A204.1 (cell line): ENCODE results near the gene VSIG4.

Source experiments
- FAIRE-seq: peaks from 2 replicates; lab custom pipeline; 2012; peaks lifted over from hg19 to GRCh38; lab: Jason Lieb, UNC

The VSIG4 gene

DNA sequence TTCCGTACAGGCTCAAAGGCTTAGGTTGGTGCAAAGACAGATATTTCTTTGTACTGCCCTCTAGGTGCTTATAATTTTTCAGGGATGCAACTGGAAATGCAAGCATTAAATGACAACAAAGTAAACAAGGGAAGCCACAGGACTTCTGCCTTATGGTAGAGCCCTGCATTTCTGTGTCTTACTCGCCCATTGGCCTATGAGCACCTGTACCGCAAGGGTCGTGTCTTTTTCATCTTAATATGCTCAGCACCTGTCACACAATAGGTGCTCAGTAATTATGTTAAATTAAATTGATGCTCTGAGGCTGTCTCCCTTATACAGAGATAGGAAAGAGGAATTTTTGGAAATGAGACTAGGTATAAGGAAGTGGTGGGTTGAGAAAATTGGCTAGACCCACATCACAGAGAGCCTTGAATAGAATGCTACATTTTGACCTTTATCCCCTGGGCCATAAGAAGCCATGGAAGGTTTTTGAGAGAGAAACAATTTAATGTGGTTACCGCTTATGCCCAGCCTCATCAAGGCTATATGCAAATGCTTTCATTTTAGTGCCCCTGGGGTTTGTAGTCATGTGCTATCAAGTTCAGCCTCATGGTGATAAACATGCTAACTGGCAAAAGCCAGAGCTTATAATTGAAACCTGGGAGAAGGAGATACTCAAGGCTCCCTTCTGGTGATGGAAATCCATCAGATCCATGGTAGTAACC, 16.3 kb downstream of the VSIG4 start:
- FAIRE-seq: no peak

DNA sequence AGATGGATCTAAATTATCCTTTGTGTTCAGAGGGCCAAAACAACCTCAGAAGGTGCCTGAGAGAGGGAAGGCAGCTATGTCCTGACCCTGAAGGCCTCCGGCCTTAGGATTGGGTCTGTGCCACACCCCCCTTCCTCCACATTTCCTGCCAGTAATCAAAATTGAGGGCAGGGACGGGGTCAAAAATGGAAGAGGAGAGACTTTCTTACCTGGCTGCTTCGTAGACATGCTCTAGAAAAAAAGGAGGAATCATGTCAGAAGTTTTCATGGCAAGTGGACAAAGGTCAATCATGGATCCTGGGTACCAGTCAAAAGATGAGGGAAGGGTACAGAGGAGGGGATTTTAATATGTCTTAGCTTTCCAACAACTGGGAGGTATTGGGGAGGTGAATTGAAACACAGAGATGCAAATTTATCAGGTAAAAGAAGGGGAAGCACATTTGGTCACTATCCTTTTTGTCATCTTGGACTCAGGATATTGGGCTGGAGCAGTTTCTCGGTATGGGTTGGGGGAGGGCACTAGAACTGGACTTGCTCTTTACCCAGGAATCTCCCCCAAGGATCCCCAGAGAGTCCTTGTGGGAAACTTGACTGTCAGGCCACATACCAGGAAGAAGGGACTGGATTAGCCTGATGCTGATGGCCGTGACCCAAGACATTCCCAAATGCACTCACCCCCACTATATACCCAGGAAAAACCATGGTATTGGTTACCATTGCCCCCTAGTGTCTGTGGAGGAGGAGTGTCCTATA, 17.1 kb downstream of the VSIG4 start:
- FAIRE-seq: no peak

DNA sequence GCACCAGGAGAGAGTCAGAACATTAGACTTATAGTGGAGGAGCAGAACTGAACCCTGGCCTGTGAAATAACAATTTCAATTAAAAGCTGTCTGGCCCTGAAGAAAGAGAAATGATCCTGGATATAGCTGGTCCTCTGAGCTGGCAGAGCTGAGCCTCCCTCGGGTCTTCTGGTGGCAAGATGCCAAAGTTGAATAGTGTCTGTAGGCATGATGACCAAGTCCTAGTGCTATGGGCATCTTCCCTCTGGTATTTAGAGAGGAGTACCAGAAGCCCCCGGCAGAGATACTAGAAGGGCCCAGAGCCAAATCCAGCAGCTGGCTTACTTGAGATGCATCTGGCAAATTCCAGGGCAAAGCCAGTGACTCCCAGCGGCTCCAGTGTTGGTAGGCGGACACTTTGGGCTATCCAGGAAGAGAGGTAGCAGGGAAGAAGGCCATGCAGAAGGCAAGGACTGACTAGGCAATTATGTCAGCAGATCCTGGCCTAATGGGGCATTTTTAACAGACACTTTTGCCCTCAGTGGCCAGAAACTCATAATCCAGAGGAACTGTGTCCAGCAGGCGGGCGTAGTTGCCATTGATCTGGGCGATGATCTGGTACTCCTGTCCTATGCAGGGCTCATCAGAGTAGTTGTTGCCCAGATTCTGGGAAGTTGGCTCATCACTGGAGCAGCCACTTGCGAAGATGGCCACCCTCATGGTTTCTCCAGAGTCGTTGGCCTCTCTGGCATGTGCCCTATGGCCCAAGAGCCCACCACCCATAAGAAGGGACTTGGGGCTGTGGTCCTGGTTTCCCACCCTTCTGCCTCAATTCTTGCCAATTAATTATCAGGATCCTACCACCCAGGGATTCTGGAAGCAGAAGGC, 17.9 kb downstream of the VSIG4 start:
- FAIRE-seq: no peak

DNA sequence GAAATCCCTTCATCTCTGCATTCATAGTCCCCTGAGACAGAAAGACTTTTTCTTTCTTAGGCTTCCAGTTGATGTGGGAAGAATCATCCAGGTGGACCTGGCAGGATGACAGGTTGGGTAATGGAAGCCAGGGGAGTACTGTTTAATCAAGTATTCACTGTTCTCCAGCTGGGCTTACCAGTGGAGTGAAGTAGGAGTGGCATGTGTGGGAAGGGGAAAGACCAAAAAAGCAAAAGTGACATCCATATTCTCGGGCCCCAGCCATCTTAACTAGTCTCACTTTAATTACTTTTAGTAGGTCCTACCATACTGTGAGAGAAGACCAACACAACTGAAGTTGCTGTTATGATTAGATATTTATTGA, 18.5 kb downstream of the VSIG4 start:
- FAIRE-seq: no peak

DNA sequence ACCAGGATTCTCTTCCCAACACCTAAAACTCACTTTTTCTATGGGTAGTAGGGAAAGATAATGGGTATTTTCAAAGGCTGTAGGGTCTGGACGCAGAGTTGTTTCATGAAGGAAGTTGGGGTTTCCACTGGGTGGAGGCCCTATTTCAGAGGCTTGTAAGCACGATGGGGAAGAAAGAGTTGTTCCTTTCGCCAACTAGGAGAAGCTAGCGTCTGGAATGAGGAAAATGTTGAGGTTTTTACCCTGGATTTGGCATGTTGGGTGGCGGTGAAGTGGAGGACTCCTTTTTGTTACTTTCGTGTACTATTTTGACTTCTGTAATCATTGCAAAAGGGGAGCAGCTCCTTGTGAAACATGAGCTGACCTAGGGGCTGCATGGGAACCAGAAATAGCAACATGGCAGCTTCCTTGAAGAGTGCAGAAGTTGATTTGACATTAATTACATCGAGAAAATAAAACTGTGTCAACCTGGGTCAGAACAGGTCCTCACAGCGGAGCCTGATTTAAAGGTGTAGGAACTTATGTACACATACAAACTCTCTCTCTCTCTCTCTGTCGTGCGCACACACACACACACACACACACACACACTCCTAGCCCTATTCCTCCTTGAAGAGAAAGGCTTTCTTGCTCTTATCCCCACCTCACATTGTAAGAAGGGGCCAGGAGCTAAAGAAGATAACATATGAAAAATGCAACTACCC, 19.1 kb downstream of the VSIG4 start:
- FAIRE-seq: no peak

DNA sequence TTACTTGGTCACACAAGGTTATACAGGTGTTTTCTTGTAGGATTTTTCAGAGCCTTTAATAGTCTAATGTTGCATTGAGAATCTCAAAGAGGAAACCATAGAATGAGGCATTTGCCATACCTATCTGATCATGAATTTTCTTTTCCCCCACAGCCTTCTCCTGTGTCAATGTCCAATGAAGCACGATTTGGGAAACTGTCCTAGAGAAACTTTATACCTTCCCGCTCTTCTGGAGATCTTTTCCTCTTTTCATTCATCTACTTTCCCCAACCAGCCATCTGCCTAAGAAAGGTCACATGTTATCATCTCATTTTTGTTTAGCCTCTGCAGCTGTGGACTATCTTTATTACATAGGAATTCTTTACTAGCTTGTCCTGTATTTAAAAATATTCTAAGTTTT, 19.9 kb downstream of the VSIG4 start:
- no peak for FAIRE-seq

DNA sequence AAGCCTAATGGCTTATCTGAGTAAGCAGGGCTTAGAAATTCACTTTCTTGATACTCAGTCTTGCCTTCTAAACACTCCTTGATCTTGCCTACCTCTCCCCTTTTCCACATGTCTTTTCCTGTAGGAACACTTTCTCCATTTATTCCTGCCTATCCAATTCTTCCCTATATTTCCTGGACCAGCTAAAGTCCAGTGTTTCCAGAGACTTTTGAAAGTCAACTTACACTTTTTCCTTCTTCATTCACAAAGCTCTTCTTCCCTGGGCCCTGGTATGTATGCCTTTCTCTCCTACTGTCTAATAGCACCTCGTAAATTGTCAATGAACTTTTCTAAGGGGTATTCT, 20.6 kb downstream of the VSIG4 start:
- FAIRE-seq: no peak

DNA sequence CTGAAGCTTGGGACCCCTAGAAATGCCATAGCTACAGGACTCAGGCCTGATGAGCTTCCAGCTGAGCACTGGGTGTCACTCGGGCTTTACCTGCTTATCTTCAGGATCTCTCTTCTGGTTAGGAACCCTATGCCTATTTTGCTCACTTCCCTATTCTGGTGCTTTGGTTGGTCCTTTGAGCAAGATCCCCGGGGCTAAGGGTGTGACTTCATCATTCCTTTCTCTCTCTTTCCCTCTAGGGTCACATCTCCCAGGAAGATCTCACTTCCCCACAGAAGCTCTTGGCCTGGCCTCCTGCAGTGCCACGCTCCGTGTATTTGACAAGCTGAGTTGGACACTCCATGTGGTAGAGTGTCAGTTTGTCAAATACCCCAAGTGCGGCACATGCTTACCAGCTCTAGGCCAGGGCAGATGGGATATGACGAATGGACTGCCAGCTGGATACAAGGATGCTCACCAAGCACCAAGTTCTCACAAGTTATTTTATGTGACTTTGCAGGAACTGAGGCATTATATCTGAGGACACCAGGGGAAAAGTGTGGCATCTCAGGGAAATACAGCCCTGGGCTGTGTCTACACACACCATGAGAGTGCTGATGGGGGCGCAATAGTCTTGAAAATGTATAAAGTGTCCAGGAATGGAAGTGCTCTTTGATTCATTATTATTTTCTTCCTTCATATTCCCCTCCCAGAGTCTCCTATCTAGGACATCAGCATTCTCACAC, 21.1 kb downstream of the VSIG4 start:
- FAIRE-seq: no peak

DNA sequence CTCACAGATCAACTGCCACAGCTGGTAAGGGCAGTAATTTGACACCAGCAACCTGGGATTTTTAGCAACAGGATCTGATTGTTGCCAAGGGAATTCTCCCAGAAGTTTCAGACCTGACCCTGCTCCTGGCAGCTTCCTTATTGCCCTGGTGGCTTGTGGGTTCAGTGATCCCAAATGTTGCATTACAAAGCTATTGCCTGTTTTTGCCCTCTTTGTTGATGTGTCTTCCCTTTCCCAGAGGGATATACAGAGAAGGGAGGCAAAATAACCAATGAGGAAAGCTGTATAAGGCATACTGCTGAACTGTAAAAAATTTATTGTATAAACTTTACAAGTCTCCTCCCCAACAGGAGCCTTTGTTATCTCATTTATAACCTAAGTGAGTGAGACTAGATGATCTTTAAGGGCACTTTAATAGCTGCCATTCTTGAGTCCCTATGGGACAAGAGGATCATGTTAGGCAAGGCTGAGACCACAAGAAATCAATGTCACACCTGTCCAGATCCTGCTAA, 22.2 kb downstream of the VSIG4 start:
- FAIRE-seq: no peak

DNA sequence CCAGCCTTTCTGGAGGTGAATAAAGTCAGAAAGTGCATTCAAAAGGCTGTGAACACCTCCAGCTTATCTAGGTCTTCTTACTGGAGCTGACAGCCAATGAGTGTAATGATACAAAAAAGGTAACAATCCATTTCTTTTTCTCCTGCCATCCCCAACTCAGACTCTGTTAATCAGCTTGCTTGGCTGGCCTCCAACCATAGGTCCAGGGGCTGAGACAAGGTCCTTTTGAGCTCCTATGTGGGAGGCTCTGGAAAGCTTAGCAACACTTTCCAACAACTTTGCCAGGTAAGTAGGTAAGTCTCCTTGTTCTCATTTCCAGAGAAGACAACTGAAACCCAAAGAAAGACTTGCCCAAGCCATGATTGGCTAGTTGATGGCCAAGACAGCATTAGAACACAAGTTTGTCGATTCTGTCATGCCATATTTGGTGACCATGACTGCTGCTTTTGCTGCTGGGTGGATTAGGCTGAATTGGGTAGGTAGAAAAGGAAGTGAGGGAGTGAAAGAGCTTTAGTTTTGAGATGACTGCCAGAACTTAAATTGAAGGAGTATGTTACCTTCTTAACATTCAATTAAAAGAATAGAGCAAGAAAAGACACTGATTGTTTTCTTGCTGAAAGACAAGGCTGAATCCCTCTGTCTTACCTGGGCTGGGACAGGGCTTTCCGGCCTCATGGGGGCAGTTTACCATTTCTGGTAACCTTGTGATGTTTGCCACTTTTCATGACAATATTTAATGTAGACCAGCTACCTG, 22.8 kb downstream of the VSIG4 start:
- no peak for FAIRE-seq

DNA sequence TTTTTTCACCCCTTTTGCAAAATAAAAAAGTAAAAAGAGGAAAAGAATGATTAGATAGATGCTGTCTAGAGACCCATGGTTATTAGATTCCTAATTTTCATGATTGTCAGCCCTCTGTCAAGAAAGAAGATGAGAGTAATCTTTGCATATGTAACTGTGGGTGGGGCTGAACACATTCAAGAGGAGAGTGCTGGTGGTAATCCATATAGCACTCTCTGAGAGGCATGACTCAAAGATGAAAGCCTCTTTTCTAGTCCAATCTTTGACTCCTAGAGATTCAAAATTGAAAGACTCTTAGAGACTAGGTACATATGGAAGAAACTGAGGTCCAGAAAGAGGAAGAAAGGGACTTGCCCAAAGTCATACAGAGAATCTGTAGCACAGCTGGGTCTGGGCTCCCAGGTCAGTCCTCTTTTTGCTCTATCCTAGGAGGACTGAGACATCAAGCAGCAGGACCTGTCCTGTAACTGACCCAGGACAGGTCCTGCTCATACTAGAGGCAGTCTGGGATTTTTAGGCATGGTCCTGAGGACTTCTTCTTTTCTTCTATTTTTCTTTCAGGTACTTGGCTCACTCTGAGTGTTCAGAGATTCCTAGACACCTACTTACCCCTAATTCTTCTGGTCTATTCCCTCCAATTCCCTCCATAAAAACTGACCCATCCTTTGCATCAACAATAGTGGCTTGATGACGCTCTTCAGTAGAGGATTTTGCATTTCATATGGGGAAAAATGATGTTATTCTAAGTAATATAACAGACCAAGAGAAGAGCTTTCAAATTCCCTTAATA, 23.8 kb downstream of the VSIG4 start:
- no peak for FAIRE-seq

DNA sequence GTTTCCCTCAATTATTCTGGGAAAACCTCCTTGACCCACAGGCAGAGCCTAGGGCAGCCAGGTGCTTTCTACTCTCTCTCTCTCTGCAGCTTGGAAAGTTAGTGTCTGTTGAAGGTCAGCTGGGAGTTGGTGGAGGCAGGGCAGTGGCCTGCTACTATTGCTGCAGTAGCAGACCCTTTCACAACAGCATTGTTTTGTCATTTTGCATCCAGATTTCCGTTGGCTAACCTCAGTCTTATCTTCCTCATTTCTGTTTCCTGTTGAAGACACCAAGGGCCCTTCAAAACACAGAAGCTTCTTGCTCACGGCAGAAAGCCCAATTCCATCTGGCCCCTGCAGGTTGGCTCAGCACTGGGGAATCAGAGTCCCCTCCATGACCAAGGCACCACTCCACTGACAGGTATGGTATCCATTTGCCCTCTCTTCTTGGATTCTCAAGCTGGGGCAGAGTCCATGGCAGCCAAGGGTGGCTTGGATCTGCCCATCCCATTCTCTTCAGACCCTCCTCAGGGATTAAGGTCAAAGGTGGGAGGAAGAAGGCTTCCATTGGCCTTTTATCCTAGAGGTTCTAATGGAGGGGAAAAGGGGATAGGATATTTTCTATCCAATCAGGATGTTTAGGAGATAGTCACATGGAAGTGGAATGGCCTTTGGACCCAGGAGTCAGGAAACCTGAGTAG, 24.6 kb downstream of the VSIG4 start:
- no peak for FAIRE-seq

DNA sequence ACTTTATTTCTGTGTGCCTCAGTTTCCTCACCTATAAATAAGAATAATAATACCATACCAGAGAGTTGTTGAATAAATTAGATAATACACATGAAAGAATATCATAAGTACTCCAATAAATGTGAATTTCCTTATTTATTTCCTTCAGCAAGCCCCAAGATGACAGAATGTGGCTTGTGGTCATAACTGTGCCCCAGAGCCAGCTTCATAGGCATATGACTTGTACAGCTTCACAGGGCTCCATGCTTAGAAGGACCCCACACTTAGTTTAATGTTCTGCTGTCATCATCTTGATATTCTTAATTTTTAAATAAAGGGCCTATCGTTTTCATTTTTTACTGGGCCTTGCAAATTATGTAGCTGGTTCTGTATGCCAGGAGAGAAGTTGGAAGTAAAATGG, 25.3 kb downstream of the VSIG4 start:
- no peak for FAIRE-seq

DNA sequence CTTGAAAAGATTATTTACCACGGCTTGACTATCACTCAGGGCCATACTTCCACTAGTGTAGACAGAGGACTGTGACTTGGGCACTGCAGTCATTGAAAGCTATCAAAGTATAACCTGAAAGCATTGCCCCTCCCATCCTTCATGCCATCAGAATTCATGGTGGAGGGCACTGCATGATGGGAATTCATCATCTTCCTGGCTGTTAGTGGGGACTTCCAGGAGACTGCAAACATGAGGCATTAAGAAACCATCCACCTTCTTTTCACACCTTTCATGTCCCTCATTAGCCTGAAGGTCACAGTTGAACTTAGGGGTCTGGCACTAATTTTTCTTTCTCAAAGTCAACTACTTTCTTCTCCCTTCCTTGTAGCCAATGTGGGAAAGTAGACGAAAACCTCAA, 25.8 kb downstream of the VSIG4 start:
- FAIRE-seq: no peak

DNA sequence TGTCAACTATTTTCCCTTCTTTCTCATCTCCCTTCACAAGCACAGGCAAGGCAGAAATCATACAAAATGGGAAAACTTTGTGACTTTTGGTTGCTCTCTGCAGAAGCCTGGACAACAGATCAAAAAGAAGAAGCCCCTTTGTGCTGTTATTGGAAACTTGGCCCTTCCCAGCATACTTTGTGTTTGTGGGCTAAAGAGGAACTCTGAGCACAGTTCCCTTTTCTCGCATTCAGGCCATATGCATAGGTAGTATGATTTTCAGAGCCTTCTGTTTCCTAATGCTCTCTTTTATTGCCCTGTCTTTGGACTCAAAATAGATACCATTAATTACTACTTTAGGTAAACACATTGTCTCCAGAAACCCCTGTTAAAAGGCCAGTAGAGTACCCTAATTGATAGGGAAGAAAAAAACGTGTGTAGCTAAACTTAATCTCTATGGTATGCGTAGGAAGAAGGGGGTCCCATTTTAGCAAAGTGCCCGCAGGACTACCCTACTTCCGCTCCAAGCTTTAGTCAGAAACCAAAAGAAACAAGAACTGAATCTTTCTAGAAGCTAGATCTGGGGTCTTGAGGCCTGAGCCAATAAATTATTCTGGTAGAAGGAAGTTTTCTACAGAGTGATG, 26.6 kb downstream of the VSIG4 start:
- no peak for FAIRE-seq

DNA sequence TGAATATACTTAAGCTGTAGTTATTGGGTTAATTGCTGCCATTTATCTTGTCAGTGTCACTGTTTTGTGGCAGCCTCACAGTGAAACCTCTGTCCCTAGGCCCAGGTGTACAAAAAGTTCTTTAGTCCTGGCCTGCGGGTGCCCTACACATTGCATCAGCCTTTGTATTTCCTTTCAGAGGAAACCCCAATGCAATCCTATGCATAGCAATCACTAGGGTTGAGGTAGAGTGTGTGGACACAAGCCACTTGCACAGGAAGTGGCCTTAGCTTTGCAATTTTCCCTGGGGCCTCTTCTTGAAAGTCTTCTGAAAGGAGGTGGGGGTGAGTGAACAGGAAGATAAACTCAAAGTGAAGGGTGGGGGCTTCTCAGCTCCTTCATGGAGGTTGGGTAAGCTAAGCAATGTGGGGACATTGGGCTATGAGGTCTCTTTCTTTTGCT, 27.8 kb downstream of the VSIG4 start:
- no peak for FAIRE-seq

DNA sequence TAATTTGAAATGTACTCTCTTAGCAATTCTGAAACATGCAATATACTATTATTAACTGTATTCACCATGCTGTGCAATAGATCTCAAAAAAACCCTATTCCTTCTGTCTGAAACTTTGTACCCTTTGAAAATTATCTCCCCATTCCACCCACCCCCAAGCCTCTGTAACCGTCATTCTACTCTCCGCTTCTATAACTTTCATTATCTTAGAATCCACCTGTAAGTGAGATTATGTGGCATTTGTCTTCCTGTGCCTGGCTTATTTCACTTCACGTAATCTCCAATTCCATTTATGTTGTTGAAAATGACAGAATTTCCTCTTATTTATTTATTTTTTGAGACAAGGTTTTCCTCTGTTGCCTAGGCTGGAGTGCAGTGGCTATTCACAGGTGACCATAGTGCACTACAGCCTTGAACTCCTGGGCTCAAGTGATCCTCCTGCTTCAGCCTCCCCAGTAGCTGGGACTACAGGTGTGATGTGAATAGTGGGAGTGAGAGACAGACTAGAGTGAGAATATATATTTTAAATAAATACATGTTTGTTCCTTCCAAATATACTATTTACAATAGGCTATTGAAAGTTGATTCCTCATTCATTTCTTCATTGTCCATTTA, 30.5 kb downstream of the VSIG4 start:
- no peak for FAIRE-seq

DNA sequence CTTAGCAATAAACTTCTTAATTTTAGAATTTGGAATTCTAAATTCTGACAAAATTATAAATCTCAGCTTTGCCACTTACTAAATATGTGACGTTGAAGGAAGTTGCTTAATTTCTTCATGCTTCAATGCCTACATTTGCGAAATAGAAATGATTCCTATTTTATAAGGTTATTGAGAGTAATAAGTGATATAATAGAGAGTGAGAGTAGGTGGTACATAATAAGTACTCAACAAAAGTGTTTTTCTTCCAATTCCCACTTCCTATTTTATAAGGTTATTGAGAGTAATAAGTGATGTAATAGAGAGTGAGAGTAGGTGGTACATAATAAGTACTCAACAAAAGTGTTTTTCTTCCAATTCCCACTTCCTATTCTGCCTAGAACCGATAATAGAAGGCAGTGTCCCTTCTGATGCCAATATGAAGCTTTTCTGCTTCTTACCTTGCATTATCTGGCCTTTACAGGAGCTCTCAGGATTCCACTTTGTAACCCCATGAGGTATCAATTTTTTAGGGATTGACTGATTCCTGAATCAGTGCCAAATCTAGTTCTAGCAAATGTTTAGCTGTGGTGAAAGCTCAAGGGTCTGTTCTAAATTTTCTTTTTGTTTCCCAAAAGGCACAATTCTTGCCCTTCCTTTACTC, 31.4 kb downstream of the VSIG4 start:
- no peak for FAIRE-seq
